ENCODE measurements around the gene TRIO.

TRIO gene

GRCh38 chr5:14128079-14128478 lies 15.1 kb upstream of the TRIO start:
- ChIA-PET CTCF (no interaction called here), POLR2A (no interaction called here)
- TF ChIP-seq CTCF (IDR thresholded peaks at IDR 0.05; ENCODE audit: control extremely low read depth, extremely low read depth, low read depth, missing control alignments): no peak
- DNase-seq (ENCODE audit: extremely low spot score): no peak

DNA sequence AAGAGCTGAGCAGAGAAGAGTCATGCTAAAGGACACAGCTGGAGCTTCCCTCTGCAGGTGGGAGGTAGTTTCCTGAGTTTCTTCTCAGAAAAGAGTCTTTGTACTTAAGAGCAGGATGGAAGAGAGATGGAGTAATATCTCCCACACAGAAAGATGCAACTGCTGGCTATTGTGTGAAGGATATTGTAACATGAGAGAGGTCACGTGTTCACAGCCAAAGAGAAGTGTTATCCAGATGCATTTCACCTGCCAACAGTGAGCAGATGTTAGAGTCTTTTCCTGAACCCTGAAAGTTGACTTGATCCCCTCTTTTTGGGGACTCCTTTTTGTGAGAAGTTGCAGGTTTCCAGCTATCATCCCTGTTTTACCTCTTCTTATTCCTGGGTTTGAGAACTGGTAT lies 14.0 kb upstream of the TRIO start:
- TF ChIP-seq CTCF (IDR thresholded peaks at IDR 0.05; ENCODE audit: control extremely low read depth, extremely low read depth, low read depth, missing control alignments): no peak
- ChIA-PET CTCF (interaction anchor here (1.4 kb wide), 1 partner anchor 8 kb away, joined by 4 read pairs; no protein-coding TSS in a partner anchor), POLR2A (no interaction called here)
- no peak for DNase-seq (ENCODE audit: extremely low spot score)

- no peak for TF ChIP-seq CTCF (IDR thresholded peaks at IDR 0.05; ENCODE audit: control extremely low read depth, extremely low read depth, low read depth, missing control alignments)
- no peak for DNase-seq (ENCODE audit: extremely low spot score)
- POLR2A ChIA-PET: no interaction called here
- CTCF ChIA-PET: interaction anchor here (0.9 kb wide), 1 partner anchor 138 kb away, joined by 3 read pairs; no protein-coding TSS in a partner anchor
These were observed 11.2 kb upstream of the TRIO start for GRCh38 chr5:14131855-14132503.

- TF ChIP-seq CTCF (IDR thresholded peaks at IDR 0.05; ENCODE audit: control extremely low read depth, extremely low read depth, low read depth, missing control alignments): no peak
- ChIA-PET POLR2A (no interaction called here), CTCF (interaction anchor here (1.0 to 1.4 kb wide), 3 partner anchors 9 to 136 kb away, joined by 3 to 4 read pairs (median 3); no protein-coding TSS in a partner anchor)
These were observed 9.7 kb upstream of the TRIO start for GRCh38 chr5:14133394-14133793.

DNA sequence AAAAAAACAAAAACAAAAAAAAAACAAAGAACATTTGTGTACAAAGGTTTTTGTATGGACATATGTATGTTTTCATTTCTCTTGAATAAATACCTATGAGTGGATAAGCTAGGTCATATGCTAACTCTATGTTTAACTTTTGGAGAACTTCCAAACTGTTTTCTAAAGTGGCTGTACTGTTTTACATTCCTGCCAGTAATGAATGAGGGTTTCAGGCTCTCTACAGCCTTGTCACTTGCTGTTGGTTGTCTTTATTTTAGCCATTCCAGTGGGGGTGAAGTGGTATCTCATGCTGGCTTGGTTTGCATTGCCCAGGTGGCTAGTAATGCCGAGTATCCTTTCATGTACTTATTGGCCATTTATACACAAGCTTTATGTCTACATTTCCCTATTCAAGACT lies 9.1 kb upstream of the TRIO start:
- CTCF ChIA-PET: interaction anchor here (0.9 to 1.4 kb wide), 3 partner anchors 12 to 135 kb away, joined by 3 to 4 read pairs (median 3); no protein-coding TSS in a partner anchor
- POLR2A ChIA-PET: no interaction called here
- no peak for TF ChIP-seq CTCF (IDR thresholded peaks at IDR 0.05; ENCODE audit: control extremely low read depth, extremely low read depth, low read depth, missing control alignments)
- DNase-seq (ENCODE audit: extremely low spot score): no peak

More at GRCh38 chr5:14133394-14133793, 9.7 kb upstream of the TRIO start:
- no peak for DNase-seq (ENCODE audit: extremely low spot score)

DNA sequence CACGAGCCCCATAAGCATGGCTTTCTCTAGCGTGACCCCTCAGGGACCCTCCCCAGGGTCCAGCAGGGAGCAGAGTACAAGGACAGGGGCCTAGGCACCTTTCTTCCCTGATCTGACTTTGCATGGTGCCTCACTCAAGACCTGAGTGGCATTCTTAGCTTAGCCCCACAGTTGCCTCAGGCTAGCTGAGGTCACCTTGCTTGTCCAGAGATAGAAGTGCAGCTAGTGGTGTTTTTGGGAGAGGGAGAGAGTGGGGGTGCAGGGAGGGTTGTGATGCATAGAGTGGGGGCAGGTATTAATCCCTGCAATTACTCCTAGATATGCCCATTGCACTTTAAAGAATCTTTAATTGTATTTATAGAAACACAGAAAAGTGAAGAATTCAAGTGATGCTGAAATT lies 8.4 kb upstream of the TRIO start:
- POLR2A ChIA-PET: interaction anchor here (0.6 kb wide), 1 partner anchor 661 kb away, joined by 3 read pairs; no protein-coding TSS in a partner anchor
- DNase-seq (ENCODE audit: extremely low spot score): no peak
- no peak for TF ChIP-seq CTCF (IDR thresholded peaks at IDR 0.05; ENCODE audit: control extremely low read depth, extremely low read depth, low read depth, missing control alignments)
- CTCF ChIA-PET: interaction anchor here (0.9 kb wide), 1 partner anchor 13 kb away, joined by 3 read pairs; no protein-coding TSS in a partner anchor
